Gastrocnemius medialis (tissue), 4 donors: ENCODE measurements around the gene GUK1. TPM values are rescaled to one million over a fixed set of nuclear protein-coding genes. Genes with fewer than 3 reads are reported as not detected.

Experiments used
- ATAC-seq, 2 donors: fragments of 150-250 bp; one replicate each; pipeline ENCODE4 v1.9.1; 2016
- DNase-seq, 2 donors: peaks; one replicate each; pipeline ENCODE4 v3.0.0-alpha.2; 2019
- H3K27ac ChIP-seq, 4 donors: fragments of 200-600 bp; sonication (generic); 1 replicate in 1 of 4; 2 replicates in 3 of 4; pipeline ENCODE4 v1.5.1; 2016 to 2018; ENCODE audit warnings: mild to moderate bottlenecking in 2 of 4, moderate library complexity in 1 of 4
- H3K27me3 ChIP-seq, 3 donors: fragments of 200-600 bp; sonication (generic) in 2 of 3; 1 replicate in 1 of 3; 2 replicates in 2 of 3; pipeline versions ENCODE4 v1.5.1 to v1.6.0; 2016 to 2019; ENCODE audit warnings: mild to moderate bottlenecking in 1 of 3, moderate library complexity in 1 of 3
- H3K36me3 ChIP-seq, 2 donors: fragments of 200-600 bp; sonication (generic) in 1 of 2; one replicate each; pipeline ENCODE4 v1.5.1; 2017 to 2018
- H3K4me1 ChIP-seq, 2 donors: fragments of 200-600 bp; sonication (generic) in 1 of 2; one replicate each; pipeline ENCODE4 v1.5.1; 2016 to 2017; ENCODE audit warnings: mild to moderate bottlenecking in 2 of 2
- H3K4me3 ChIP-seq, 4 donors: fragments of 200-600 bp; sonication (generic) in 3 of 4; 1 replicate in 1 of 4; 2 replicates in 3 of 4; pipeline ENCODE4 v1.5.1; 2016 to 2019; ENCODE audit warnings: mild to moderate bottlenecking in 2 of 4
- H3K9me3 ChIP-seq, 3 donors: fragments of 200-600 bp; sonication (generic) in 2 of 3; 1 replicate in 1 of 3; 2 replicates in 2 of 3; pipeline ENCODE4 v1.5.1; 2016 to 2019
- CTCF ChIP-seq, 5 experiments: fragments of 450-650 bp in 3 of 5; fragments of 200-600 bp in 2 of 5; sonication (generic) in 2 of 5; IDR thresholded peaks in 4 of 5; conservative IDR thresholded peaks in 1 of 5; 1 replicate in 4 of 5; 2 replicates in 1 of 5; pipeline ENCODE4 v1.5.1; 2016 to 2019; ENCODE audit warnings: antibody characterized with exemption in 5 of 5, mild to moderate bottlenecking in 3 of 5, moderate library complexity in 3 of 5
- POLR2A ChIP-seq, 2 donors: fragments of 450-650 bp; IDR thresholded peaks; one replicate each; pipeline ENCODE4 v1.6.1; 2017; ENCODE audit warnings: antibody characterized with exemption in 2 of 2, mild to moderate bottlenecking in 2 of 2, moderate library complexity in 2 of 2
- in situ Hi-C, 4 donors: fragments of 200-750 bp; cut with MboI; loops; one replicate each; pipeline versions ENCODE4 v1.15.0 to v1.8.0; 2017; ENCODE audit warnings: low sequenced_read_pairs in 4 of 4
- intact Hi-C: fragments of 100-400 bp; cut with DNase I; formaldehyde crosslinking; loops from one replicate; pipeline ENCODE4 v1.15.1; 2023; ENCODE audit warnings: low total_unique reads
- total RNA-seq, 4 donors: library from RNA; depleted of rRNA; stranded (reverse); fragments of >200 nt; gene quantifications; one replicate each; pipeline versions ENCODE4 v1.1.0 to v1.2.3, GENCODE V29; 2016

GUK1 gene
- total RNA-seq, 4 donors from 2014 or later = 161 to 230 (median 183) TPM

GRCh38 chr1:228096416-228097332 lies 43.4 kb upstream of the GUK1 start:
- Histone ChIP-seq H3K9me3 (peaks cover 0 to 6% (median 0%) of the 10 kb centered on the region in 3 donors), H3K4me3 (no peak overlapping the region), H3K36me3 (peaks cover 0 to 34% of the 10 kb centered on the region in 2 donors), H3K27ac (peak overlapping the region in 1 of 4 donors; percentile 20), H3K27me3 (no peaks in the 10 kb centered on the region), H3K4me1 (peaks cover 11 to 13% of the 10 kb centered on the region in 2 donors)
- no peak for ATAC-seq
- peak in 1 of 2 donors; percentile 6 for DNase-seq
- in situ Hi-C loops (loop anchor here in 1 of 4 donors (25.0 kb wide), 1 partner anchor 334 kb away; no protein-coding TSS in a partner anchor), intact Hi-C loops (no loop called here)
- TF ChIP-seq CTCF (IDR thresholded peaks at IDR 0.05 in 4 of 5, conservative IDR thresholded peaks at IDR 0.05 in 1 of 5) = no peak
- TF ChIP-seq POLR2A (IDR thresholded peaks at IDR 0.05) = no peak

- Histone ChIP-seq H3K9me3 (peaks cover 0 to 6% (median 0%) of the 10 kb centered on the region in 3 donors), H3K27ac (no peak overlapping the region), H3K4me3 (no peak overlapping the region), H3K36me3 (peaks cover 0 to 34% of the 10 kb centered on the region in 2 donors), H3K4me1 (peaks cover 3 to 14% of the 10 kb centered on the region in 2 donors), H3K27me3 (no peaks in the 10 kb centered on the region)
- no peak for DNase-seq
- no peak for ATAC-seq
- in situ Hi-C loops (loop anchor here in 1 of 4 donors (25.0 kb wide), 1 partner anchor 335 kb away; no protein-coding TSS in a partner anchor), intact Hi-C loops (no loop called here)
- no peak for TF ChIP-seq POLR2A (IDR thresholded peaks at IDR 0.05)
- TF ChIP-seq CTCF (IDR thresholded peaks at IDR 0.05 in 4 of 5, conservative IDR thresholded peaks at IDR 0.05 in 1 of 5) = no peak
Observed at GRCh38 chr1:228097333-228098081, 42.6 kb upstream of the GUK1 start.

GRCh38 chr1:228098323-228098931 lies 41.7 kb upstream of the GUK1 start:
- intact Hi-C loops = no loop called here
- Histone ChIP-seq H3K27me3 (no peaks in the 10 kb centered on the region), H3K27ac (peak overlapping the region in 1 of 4 donors; percentile 11), H3K36me3 (peaks cover 0 to 34% of the 10 kb centered on the region in 2 donors), H3K4me3 (no peak overlapping the region), H3K4me1 (peaks cover under 1 to 15% of the 10 kb centered on the region in 2 donors), H3K9me3 (peaks cover 0 to 6% (median 0%) of the 10 kb centered on the region in 3 donors)
- in situ Hi-C loops = loop anchor here in 1 of 4 donors (25.0 kb wide), 1 partner anchor 336 kb away; no protein-coding TSS in a partner anchor
- no peak for ATAC-seq
- TF ChIP-seq POLR2A (IDR thresholded peaks at IDR 0.05) (no peak), CTCF (IDR thresholded peaks at IDR 0.05 in 4 of 5, conservative IDR thresholded peaks at IDR 0.05 in 1 of 5) (no peak)
- DNase-seq = no peak

GRCh38 chr1:228099331-228099732 lies 40.7 kb upstream of the GUK1 start:
- Histone ChIP-seq H3K36me3 (peaks cover 0 to 34% of the 10 kb centered on the region in 2 donors), H3K9me3 (peaks cover 0 to 4% (median 0%) of the 10 kb centered on the region in 3 donors), H3K4me1 (peaks cover 7 to 21% of the 10 kb centered on the region in 2 donors), H3K27ac (no peak overlapping the region), H3K4me3 (no peak overlapping the region), H3K27me3 (no peaks in the 10 kb centered on the region)
- intact Hi-C loops (no loop called here), in situ Hi-C loops (loop anchor here in 1 of 4 donors (25.0 kb wide), 1 partner anchor 337 kb away; no protein-coding TSS in a partner anchor)
- ATAC-seq (no peak), DNase-seq (no peak)
- TF ChIP-seq POLR2A (IDR thresholded peaks at IDR 0.05) (no peak), CTCF (IDR thresholded peaks at IDR 0.05 in 4 of 5, conservative IDR thresholded peaks at IDR 0.05 in 1 of 5) (no peak)
